Peyer's patch (tissue), 4 donors: ENCODE measurements around the gene SGPP2. TPM values are rescaled to one million over a fixed set of nuclear protein-coding genes. Genes with fewer than 3 reads are reported as not detected.

Experiments
- DNase-seq, 3 donors: peaks; one replicate each; pipeline ENCODE4 v3.0.0-alpha.2; 2017 to 2019
- H3K27ac ChIP-seq, 4 donors: fragments of 200-600 bp; sonication (generic); one replicate each; pipeline ENCODE4 v1.5.1; 2016 to 2019
- H3K27me3 ChIP-seq, 2 donors: fragments of 200-600 bp; sonication (generic); one replicate each; pipeline ENCODE4 v1.5.1; 2019
- H3K36me3 ChIP-seq, 3 donors: fragments of 200-600 bp; sonication (generic); one replicate each; pipeline ENCODE4 v1.5.1; 2016 to 2019
- H3K4me1 ChIP-seq, 4 donors: fragments of 200-600 bp; sonication (generic); one replicate each; pipeline ENCODE4 v1.5.1; 2016 to 2019
- H3K4me3 ChIP-seq, 4 donors: fragments of 200-600 bp; sonication (generic); 1 replicate in 3 of 4; 2 replicates in 1 of 4; pipeline ENCODE4 v1.5.1; 2016 to 2019; ENCODE audit warnings: mild to moderate bottlenecking in 1 of 4
- H3K9me3 ChIP-seq, 4 donors: fragments of 200-600 bp; sonication (generic); one replicate each; pipeline ENCODE4 v1.5.1; 2016 to 2019; ENCODE audit warnings: mild to moderate bottlenecking in 1 of 4
- CTCF ChIP-seq, 6 experiments: fragments of 450-650 bp in 4 of 6; fragments of 200-600 bp in 2 of 6; sonication (generic) in 1 of 6; IDR thresholded peaks; one replicate each; pipeline ENCODE4 v1.5.1; 2017 to 2019; ENCODE audit warnings: antibody characterized with exemption in 6 of 6, mild to moderate bottlenecking in 3 of 6, moderate library complexity in 1 of 6
- POLR2A ChIP-seq, 2 donors: fragments of 450-650 bp; IDR thresholded peaks; one replicate each; pipeline ENCODE4 v1.5.1; 2017; ENCODE audit warnings: antibody characterized with exemption in 2 of 2, mild to moderate bottlenecking in 2 of 2, moderate library complexity in 2 of 2
- total RNA-seq, 4 donors: library from RNA; depleted of rRNA; stranded (reverse); fragments of >200 nt; gene quantifications; one replicate each; pipeline ENCODE4 v1.1.0, GENCODE V29; 2016

SGPP2 gene
- total RNA-seq, 4 donors from 2014 or later: 10.7 to 50.3 (median 46.9) TPM

- DNase-seq: no peak
- Histone ChIP-seq H3K9me3 (no peaks in the 10 kb centered on the region), H3K27ac (no peak overlapping the region), H3K4me1 (no peaks in the 10 kb centered on the region), H3K4me3 (no peak overlapping the region), H3K36me3 (no peaks in the 10 kb centered on the region), H3K27me3 (no peaks in the 10 kb centered on the region)
- TF ChIP-seq POLR2A (IDR thresholded peaks at IDR 0.05) (no peak), CTCF (IDR thresholded peaks at IDR 0.05) (no peak)
Measured at GRCh38 chr2:222479859-222480258, 55.5 kb downstream of the SGPP2 start.

GRCh38 chr2:222480497-222480896 is 56.2 kb downstream of the SGPP2 start:
- no peaks in the 10 kb centered on the region for H3K27me3 ChIP-seq
- no peaks in the 10 kb centered on the region for H3K36me3 ChIP-seq
- TF ChIP-seq POLR2A (IDR thresholded peaks at IDR 0.05) (no peak), CTCF (IDR thresholded peaks at IDR 0.05) (no peak)
- no peak overlapping the region for H3K4me3 ChIP-seq
- no peak for DNase-seq
- H3K9me3 ChIP-seq: no peaks in the 10 kb centered on the region
- no peaks in the 10 kb centered on the region for H3K4me1 ChIP-seq
- no peak overlapping the region for H3K27ac ChIP-seq

GRCh38 chr2:222481941-222482340 is 57.6 kb downstream of the SGPP2 start:
- H3K4me1 ChIP-seq: no peaks in the 10 kb centered on the region
- no peak for DNase-seq
- H3K27me3 ChIP-seq: no peaks in the 10 kb centered on the region
- no peaks in the 10 kb centered on the region for H3K9me3 ChIP-seq
- no peaks in the 10 kb centered on the region for H3K36me3 ChIP-seq
- no peak for TF ChIP-seq POLR2A (IDR thresholded peaks at IDR 0.05)
- H3K27ac ChIP-seq: no peak overlapping the region
- H3K4me3 ChIP-seq: no peak overlapping the region

GRCh38 chr2:222483513-222484039 is 59.2 kb downstream of the SGPP2 start:
- H3K36me3 ChIP-seq: no peaks in the 10 kb centered on the region
- no peak overlapping the region for H3K4me3 ChIP-seq
- no peaks in the 10 kb centered on the region for H3K27me3 ChIP-seq
- H3K4me1 ChIP-seq: no peaks in the 10 kb centered on the region
- TF ChIP-seq POLR2A (IDR thresholded peaks at IDR 0.05) (no peak), CTCF (IDR thresholded peaks at IDR 0.05) (peak in 1 of 6 experiments; percentile 17)
- no peak for DNase-seq
- H3K27ac ChIP-seq: no peak overlapping the region
- no peaks in the 10 kb centered on the region for H3K9me3 ChIP-seq

- no peaks in the 10 kb centered on the region for H3K27me3 ChIP-seq
- H3K9me3 ChIP-seq: no peaks in the 10 kb centered on the region
- no peak overlapping the region for H3K27ac ChIP-seq
- no peaks in the 10 kb centered on the region for H3K36me3 ChIP-seq
- no peak overlapping the region for H3K4me3 ChIP-seq
- no peaks in the 10 kb centered on the region for H3K4me1 ChIP-seq
- no peak for DNase-seq
- TF ChIP-seq POLR2A (IDR thresholded peaks at IDR 0.05) (no peak), CTCF (IDR thresholded peaks at IDR 0.05) (no peak)
Measured at GRCh38 chr2:222485367-222486211, 61.2 kb downstream of the SGPP2 start.

GRCh38 chr2:222490131-222490530 is 65.8 kb downstream of the SGPP2 start:
- Histone ChIP-seq H3K27ac (no peak overlapping the region), H3K4me3 (no peak overlapping the region), H3K4me1 (peaks cover 0 to 11% (median 0%) of the 10 kb centered on the region in 4 donors), H3K27me3 (no peaks in the 10 kb centered on the region), H3K36me3 (no peaks in the 10 kb centered on the region), H3K9me3 (no peaks in the 10 kb centered on the region)
- no peak for DNase-seq
- TF ChIP-seq CTCF (IDR thresholded peaks at IDR 0.05) (no peak), POLR2A (IDR thresholded peaks at IDR 0.05) (no peak)
